ENCODE measurements around the gene LRFN4.
"Not testable (repeated sequence)": the region's sequence is repeated elsewhere in the genome, so short reads cannot be mapped to it uniquely, and the experiment has no call there.

LRFN4 gene

GRCh38 chr11:66820381-66820780 lies 36.5 kb upstream of the LRFN4 start:
- TF ChIP-seq, protein P1, sequence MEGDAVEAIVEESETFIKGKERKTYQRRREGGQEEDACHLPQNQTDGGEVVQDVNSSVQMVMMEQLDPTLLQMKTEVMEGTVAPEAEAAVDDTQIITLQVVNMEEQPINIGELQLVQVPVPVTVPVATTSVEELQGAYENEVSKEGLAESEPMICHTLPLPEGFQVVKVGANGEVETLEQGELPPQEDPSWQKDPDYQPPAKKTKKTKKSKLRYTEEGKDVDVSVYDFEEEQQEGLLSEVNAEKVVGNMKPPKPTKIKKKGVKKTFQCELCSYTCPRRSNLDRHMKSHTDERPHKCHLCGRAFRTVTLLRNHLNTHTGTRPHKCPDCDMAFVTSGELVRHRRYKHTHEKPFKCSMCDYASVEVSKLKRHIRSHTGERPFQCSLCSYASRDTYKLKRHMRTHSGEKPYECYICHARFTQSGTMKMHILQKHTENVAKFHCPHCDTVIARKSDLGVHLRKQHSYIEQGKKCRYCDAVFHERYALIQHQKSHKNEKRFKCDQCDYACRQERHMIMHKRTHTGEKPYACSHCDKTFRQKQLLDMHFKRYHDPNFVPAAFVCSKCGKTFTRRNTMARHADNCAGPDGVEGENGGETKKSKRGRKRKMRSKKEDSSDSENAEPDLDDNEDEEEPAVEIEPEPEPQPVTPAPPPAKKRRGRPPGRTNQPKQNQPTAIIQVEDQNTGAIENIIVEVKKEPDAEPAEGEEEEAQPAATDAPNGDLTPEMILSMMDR (IDR thresholded peaks at IDR 0.05; ENCODE audit: low read depth, low read length, missing control alignments): no peak
- in situ Hi-C loops (cut with HindIII; ENCODE audit: low sequenced_read_pairs): no loop called here
- no peak overlapping the region for H3K4me3 ChIP-seq (ENCODE audit: low read depth, low read length)
- DNase-seq (ENCODE audit: low read depth): no peak

GRCh38 chr11:66820901-66821300 lies 36.0 kb upstream of the LRFN4 start:
- no peak for DNase-seq (ENCODE audit: low read depth)
- TF ChIP-seq, protein P1 (IDR thresholded peaks at IDR 0.05; ENCODE audit: low read depth, low read length, missing control alignments): no peak
- no peak overlapping the region for H3K4me3 ChIP-seq (ENCODE audit: low read depth, low read length)
- in situ Hi-C loops (cut with HindIII; ENCODE audit: low sequenced_read_pairs): no loop called here

GRCh38 chr11:66823700-66824099 lies 33.2 kb upstream of the LRFN4 start:
- TF ChIP-seq, protein P1 (IDR thresholded peaks at IDR 0.05; ENCODE audit: low read depth, low read length, missing control alignments): no peak
- H3K4me3 ChIP-seq (ENCODE audit: low read depth, low read length): no peak overlapping the region
- in situ Hi-C loops (cut with HindIII; ENCODE audit: low sequenced_read_pairs): no loop called here
- no peak for DNase-seq (ENCODE audit: low read depth)

GRCh38 chr11:66824573-66824972 lies 32.3 kb upstream of the LRFN4 start:
- H3K4me3 ChIP-seq (ENCODE audit: low read depth, low read length); in situ Hi-C loops (cut with HindIII; ENCODE audit: low sequenced_read_pairs); DNase-seq (ENCODE audit: low read depth): not testable (repeated sequence)

- in situ Hi-C loops (cut with HindIII; ENCODE audit: low sequenced_read_pairs): no loop called here
- no peak for DNase-seq (ENCODE audit: low read depth)
These were observed 22.4 kb upstream of the LRFN4 start for GRCh38 chr11:66834539-66834845.

GRCh38 chr11:66834943-66835342 lies 21.9 kb upstream of the LRFN4 start:
- TF ChIP-seq, protein P1 (IDR thresholded peaks at IDR 0.05; ENCODE audit: low read depth, low read length, missing control alignments): no peak
- no peak overlapping the region for H3K4me3 ChIP-seq (ENCODE audit: low read depth, low read length)
- DNase-seq (ENCODE audit: low read depth): no peak
- in situ Hi-C loops (cut with HindIII; ENCODE audit: low sequenced_read_pairs): no loop called here

More at GRCh38 chr11:66834539-66834845, 22.4 kb upstream of the LRFN4 start:
- TF ChIP-seq, protein P1 (IDR thresholded peaks at IDR 0.05; ENCODE audit: low read depth, low read length, missing control alignments): no peak
- H3K4me3 ChIP-seq (ENCODE audit: low read depth, low read length): no peak overlapping the region

- DNase-seq (ENCODE audit: low read depth): no peak
- H3K4me3 ChIP-seq (ENCODE audit: low read depth, low read length): no peak overlapping the region
- in situ Hi-C loops (cut with HindIII; ENCODE audit: low sequenced_read_pairs): no loop called here
- TF ChIP-seq, protein P1 (IDR thresholded peaks at IDR 0.05; ENCODE audit: low read depth, low read length, missing control alignments): no peak
These were observed 21.0 kb upstream of the LRFN4 start for GRCh38 chr11:66835768-66836405.
